KOPT-K1 (cell line): Measurements from ENCODE around the gene EED.
A peak's percentile ranks its signal among the peaks of the same experiment; 100 is the strongest.

Experiments used
- H3K27ac ChIP-seq: fragments of 200-600 bp; sonication (generic); 2 replicates; pipeline ENCODE4 v1.5.1; 2016; ENCODE audit warnings: antibody characterized with exemption, mild to moderate bottlenecking, low read depth, low read length; ENCODE audit not compliant: poor library complexity, severe bottlenecking
- H3K36me3 ChIP-seq: fragments of 200-600 bp; sonication (generic); 2 replicates; pipeline ENCODE4 v1.5.1; 2017; ENCODE audit warnings: antibody characterized with exemption, mild to moderate bottlenecking, low read length, moderate library complexity; ENCODE audit not compliant: insufficient read depth
- H3K9me3 ChIP-seq: fragments of 200-600 bp; sonication (generic); 2 replicates; pipeline ENCODE4 v1.5.1; 2017; ENCODE audit warnings: antibody characterized with exemption, low read length, mild to moderate bottlenecking; ENCODE audit not compliant: insufficient read depth, poor library complexity, severe bottlenecking

EED gene, protein sequence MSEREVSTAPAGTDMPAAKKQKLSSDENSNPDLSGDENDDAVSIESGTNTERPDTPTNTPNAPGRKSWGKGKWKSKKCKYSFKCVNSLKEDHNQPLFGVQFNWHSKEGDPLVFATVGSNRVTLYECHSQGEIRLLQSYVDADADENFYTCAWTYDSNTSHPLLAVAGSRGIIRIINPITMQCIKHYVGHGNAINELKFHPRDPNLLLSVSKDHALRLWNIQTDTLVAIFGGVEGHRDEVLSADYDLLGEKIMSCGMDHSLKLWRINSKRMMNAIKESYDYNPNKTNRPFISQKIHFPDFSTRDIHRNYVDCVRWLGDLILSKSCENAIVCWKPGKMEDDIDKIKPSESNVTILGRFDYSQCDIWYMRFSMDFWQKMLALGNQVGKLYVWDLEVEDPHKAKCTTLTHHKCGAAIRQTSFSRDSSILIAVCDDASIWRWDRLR

DNA sequence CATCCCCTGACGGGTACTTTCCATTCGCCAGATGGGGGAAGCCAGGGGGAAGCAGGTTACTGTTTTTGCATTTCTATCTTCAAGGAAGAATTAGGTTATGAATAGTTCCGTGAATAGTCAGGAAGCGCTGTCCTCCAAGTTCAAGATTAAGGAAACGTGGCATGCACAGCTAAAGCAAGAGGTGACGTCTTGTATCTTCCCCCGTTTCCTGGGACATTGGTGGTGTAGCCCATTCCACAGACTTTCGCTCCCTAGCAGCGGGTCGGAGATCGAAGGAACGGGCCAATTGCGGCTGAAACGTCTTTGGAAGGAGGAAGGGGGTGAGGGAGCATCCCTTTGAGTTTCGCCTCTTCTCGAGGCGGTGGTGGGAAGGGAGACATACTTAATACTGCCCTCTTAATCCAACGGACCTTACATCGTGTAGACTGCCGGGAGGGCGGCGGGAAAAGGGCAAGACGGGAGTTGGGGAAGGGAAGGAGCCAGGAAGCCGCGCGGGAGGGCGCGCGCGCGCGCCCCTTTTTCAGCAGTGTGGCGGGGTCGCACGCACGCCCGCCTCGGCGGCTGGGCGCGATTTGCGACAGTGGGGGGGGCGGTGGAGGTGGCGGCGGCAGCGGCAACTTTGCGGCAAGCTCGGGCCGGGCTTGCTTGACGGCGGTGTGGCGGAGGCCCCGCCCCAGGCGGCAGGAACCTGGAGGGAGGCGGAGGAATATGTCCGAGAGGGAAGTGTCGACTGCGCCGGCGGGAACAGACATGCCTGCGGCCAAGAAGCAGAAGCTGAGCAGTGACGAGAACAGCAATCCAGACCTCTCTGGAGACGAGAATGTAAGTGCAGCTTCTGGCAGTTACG lies at the start of gene EED:
Gene EED, plus strand, starts transcription at position 232 of the 847 bp plus-strand sequence. Its CDS starts 477 bp downstream, at position 709.
- Histone ChIP-seq H3K36me3 (no peaks in the 10 kb centered on the region), H3K27ac (peak within 1 kb of the TSS; percentile 93), H3K9me3 (no peaks in the 10 kb centered on the region)

DNA sequence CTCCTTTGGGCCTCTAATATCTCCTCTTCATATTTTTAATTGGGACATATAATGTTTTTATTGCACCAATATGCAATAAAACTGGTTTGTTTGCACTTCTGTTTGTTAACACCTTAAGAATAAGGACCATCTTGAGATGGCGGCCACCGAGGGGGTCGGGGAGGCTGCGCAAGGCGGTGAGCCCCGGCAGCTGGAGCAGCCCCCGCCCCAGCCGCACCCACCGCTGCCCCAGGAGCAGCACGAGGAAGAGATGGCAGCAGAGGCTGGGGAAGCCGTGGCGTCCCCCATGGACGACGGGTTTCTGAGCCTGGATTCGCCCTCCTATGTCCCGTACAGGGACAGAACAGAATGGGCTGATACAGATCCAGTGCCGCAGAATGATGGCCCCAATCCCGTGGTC lies 49.6 kb upstream of the EED start:
- Histone ChIP-seq H3K36me3 (no peaks in the 10 kb centered on the region), H3K27ac (no peak overlapping the region), H3K9me3 (no peaks in the 10 kb centered on the region)

DNA sequence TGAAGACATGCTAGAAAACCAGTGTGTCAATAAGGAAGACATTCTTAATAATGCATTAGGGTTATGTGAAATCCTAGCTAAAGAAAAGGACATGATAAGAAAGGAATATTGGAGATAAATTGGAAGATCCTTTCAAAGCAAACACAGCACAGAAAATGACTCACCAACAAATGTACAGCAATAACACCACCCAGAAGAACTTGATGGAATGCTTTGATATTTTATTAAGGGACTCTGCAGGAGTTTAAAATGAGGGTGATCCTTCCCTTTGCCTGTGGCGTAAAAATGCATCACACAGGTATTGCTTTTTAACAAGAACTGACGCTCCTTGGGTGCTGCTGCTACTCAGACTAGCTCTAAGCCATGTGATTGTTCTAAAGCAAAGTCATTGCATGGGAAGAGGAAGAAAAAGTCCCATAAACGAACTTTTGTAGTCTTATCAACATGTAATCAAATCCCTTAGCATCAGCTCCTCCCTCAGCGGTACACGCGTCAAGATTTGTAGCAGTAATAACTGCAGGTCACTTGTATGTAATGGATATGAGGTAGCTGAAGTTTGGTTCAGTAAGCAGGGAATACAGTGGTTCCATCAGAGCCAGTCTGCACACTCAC lies 48.4 kb upstream of the EED start:
- Histone ChIP-seq H3K36me3 (no peaks in the 10 kb centered on the region), H3K27ac (no peak overlapping the region), H3K9me3 (no peaks in the 10 kb centered on the region)

DNA sequence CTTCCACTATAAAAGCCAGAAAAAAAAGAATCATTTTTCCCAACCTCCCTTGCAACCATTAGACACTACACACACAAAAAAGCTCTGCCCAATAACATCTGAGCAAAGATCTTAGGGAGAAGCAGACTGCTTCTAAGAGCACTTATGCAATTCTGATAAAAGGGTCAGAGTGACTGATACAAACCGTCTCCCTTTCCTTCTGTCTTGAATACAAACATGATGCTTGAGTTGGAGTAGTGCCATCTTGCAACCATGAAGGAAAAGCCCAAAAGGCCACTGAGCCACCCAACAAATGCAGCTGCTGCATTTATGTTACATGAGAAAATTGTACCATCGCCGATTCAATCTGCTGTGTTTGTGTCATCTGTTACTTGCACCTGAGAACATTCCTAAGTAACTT lies 47.6 kb upstream of the EED start:
- H3K9me3 ChIP-seq: no peaks in the 10 kb centered on the region
- H3K36me3 ChIP-seq: no peaks in the 10 kb centered on the region
- H3K27ac ChIP-seq: no peak overlapping the region

DNA sequence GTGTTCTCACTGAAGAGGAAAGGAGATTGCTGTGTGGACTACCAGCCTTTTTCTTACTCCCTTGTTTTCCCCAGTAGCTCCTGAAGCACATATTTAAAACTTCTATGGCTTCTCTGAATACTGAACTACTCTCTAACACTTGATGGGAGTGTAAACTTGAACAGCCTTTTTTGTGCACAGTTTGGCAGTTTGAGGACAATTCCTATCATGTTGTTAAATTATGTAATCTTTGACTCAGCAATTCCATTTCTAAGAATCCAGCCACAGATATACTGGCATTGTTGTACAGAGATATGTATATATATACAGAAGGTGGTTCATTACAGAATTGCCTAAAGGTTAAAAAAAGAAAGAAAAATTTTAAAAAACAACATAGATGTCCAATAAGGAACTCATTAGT lies 47.1 kb upstream of the EED start:
- no peaks in the 10 kb centered on the region for H3K36me3 ChIP-seq
- H3K27ac ChIP-seq: no peak overlapping the region
- no peaks in the 10 kb centered on the region for H3K9me3 ChIP-seq

DNA sequence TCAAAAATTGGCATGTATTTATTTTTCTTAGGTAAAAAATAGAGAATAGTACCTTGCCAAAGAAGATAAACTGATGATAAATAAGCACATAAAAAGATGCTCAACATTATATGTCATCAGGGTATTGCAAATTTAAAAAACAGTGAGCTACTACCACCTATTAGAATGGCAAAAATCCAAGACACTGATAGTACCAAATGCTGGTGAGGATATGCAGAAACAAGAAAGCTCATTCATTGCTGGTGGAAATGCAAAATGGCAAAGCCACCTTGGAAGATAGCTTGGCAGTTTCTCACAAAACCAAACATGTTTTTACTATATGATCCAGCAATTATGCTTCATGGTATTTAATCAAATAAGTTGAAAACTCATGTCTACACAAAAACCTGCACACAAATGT lies 46.4 kb upstream of the EED start:
- no peaks in the 10 kb centered on the region for H3K36me3 ChIP-seq
- no peak overlapping the region for H3K27ac ChIP-seq
- H3K9me3 ChIP-seq: no peaks in the 10 kb centered on the region

DNA sequence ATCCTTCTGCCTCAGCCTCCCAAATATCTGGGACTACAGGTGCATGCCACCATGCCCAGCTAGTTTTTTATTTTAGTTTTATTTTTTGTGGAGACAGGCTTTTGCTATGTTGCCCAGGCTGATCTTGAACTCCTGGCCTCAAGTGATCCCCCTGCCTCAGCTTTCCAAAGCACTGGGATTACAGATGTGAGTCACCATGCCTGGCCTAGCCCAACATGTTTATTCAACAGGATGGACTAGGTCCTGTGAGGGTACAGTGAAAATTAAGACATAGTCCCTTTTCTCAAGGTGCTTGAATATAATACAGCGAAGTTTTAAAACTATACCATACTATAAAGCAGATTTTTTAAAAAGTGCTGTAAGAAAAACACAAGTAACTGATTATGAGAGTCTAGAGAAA lies 45.2 kb upstream of the EED start:
- no peaks in the 10 kb centered on the region for H3K36me3 ChIP-seq
- H3K27ac ChIP-seq: no peak overlapping the region
- no peaks in the 10 kb centered on the region for H3K9me3 ChIP-seq

DNA sequence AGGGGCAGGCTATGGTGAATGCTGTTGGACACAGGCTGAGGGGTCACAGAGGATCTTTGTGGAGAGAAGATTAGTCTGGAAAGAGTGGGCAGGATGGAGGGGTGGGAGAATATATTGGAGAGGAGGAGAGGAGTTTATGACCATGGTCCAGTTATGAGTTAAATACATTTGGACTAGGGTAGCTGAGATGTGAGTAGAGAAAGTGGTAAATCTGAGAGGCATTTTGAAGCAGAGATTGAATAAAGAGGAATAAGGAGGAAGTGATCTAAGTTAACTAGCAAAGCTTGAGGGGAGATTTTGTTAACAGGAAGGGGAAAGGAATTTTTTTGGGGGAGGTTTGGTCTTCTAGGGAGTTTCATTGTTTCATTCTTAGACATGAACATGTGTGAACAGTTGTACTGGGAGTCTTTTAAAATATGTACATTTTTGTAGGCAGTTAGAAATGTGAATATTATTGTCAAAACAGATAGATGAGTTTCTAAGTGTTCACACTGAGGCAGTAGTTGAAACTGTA lies 43.1 kb upstream of the EED start:
- H3K9me3 ChIP-seq: no peaks in the 10 kb centered on the region
- H3K36me3 ChIP-seq: no peaks in the 10 kb centered on the region
- no peak overlapping the region for H3K27ac ChIP-seq

DNA sequence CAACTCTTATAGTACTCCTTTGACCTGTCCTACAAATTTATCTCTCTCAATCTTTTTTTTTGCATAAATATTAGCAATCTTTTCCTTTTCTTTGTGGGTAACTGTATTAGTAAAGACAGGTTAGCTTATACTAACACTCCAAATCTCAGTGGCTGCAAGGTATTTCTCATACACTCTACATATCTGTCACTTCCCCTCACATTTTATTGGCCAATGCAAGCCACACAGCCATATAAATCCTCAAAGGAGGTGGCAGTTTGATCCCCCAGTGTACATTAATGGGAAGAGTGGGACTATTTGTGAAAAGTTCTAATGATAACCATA lies 42.6 kb upstream of the EED start:
- Histone ChIP-seq H3K27ac (peak overlapping the region; percentile 58), H3K9me3 (no peaks in the 10 kb centered on the region), H3K36me3 (no peaks in the 10 kb centered on the region)

DNA sequence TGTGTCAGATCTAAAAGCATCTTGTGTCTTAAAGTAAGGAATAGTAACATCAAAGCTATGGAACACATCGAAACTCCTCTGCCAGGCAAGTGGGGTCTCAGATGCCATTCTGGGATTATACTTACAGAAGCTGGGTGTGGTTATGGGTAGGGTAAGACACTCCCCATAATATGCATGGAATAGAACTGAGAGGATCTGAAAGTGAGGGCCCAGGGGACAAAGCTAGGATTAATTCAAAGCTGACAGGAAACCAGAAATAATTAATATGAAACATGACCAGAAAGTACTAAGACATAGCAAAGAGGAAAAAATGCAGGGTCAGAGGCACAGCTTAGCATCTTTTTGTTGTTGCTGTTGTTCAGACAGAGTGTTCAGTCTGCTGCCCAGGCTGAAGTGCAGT lies 40.2 kb upstream of the EED start:
- Histone ChIP-seq H3K9me3 (no peaks in the 10 kb centered on the region), H3K27ac (no peak overlapping the region), H3K36me3 (no peaks in the 10 kb centered on the region)

DNA sequence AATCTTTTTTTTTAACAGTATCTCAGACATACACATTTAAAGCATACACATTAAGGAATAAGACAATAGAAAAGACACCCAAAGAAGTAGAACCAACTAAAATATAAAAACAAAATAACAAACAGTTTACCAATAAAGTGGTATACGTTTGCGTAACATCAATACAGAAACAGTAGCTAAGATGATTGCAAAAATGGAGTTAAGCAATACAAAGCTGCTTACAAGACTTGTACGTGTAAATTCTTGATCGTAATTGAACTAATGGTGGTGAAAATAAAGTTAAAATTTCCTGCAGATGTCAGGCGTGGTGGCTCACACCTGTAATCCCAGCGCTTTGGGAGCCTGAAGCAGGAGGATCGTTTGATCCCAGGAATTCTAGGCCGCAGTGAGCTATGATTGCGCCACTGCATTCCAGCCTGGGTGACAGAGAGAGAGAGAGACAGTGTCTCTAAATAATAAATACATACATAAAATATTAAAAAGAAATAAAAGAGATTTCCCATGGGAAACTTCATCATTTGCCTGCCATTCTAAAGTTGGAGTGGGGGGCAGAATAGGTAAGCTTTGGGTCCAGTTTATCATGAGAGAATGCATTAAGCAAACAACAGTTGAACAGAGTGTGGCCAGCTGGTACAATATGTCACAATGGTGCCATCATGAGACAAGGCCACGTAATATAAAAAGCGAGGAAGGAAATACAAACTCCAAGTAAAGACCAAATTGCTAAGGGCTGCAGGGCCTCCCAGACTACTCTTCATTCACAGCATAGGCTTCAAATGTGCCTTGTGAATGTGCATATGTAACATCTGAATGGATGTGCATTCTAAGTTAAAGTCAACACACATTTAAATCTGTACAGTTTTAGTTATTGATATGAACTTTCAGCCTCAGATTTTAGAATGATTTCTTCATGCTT lies 38.9 kb upstream of the EED start:
- no peak overlapping the region for H3K27ac ChIP-seq
- no peaks in the 10 kb centered on the region for H3K9me3 ChIP-seq
- H3K36me3 ChIP-seq: no peaks in the 10 kb centered on the region

DNA sequence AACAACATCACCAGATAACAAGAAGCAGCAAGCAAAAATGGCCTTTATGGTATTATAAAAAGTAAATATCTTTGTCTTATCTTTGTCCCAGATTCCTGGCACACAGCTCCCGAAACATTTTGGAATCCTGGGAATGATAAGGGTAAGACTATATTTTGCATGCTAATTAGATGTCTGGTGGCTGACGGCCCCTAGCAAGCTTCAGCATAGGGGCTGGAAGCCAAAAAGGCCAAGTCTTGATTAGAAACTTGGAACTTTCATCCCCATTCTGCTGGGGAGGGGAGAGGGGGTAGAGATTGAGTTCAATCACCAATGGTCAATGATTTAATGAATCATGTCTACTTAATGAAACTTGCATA lies 38.2 kb upstream of the EED start:
- no peak overlapping the region for H3K27ac ChIP-seq

DNA sequence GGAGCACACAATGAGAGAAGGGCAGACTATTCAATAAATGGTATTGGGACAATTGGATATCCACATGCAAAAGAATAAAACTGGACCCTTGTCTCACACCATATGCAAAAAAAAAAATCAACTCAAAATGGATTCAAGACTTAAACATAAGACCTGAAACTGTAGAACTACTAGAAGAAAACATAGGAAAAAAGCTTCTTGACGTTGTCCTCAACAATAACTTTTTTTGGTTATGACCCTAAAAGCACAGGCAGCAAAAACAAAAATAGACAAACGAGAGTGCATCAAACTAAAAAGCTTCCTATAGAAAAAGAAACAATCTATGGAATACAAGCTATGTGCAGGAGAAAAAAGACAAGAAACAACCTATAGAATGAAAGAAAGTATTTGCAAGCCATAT lies 37.1 kb upstream of the EED start:
- no peak overlapping the region for H3K27ac ChIP-seq
- no peaks in the 10 kb centered on the region for H3K9me3 ChIP-seq
- H3K36me3 ChIP-seq: no peaks in the 10 kb centered on the region

More for the DNA sequence above, 38.2 kb upstream of the EED start:
- Histone ChIP-seq H3K9me3 (no peaks in the 10 kb centered on the region), H3K36me3 (no peaks in the 10 kb centered on the region)

DNA sequence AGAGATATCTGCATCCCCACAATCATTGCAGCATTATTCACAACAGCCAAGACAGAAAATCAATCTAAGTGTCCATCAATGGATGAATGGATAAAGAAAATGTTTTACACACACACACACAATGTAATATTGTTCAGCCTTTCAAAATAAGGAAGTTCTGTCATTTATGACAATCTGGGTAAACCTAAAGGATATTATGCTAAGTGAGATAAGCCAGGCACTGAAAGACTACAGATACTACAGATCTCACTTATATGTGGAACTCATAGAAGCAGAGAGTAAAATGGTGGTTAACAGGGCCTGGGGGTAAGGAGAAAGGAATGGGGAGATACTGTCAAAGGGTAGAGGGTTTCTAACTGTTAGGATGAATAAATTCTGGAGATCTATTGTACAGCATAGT lies 36.0 kb upstream of the EED start:
- H3K27ac ChIP-seq: no peak overlapping the region
- no peaks in the 10 kb centered on the region for H3K36me3 ChIP-seq
- H3K9me3 ChIP-seq: no peaks in the 10 kb centered on the region
